PC-3 (cell line): ENCODE measurements around the gene ATOH8.

Experiments used
- EZH2phosphoT487 ChIP-seq: fragments of 300-600 bp; sonication (generic); IDR thresholded peaks from 2 replicates; pipeline ENCODE4 v1.6.1; 2018; ENCODE audit warnings: mild to moderate bottlenecking, antibody characterized with exemption, low read length, borderline replicate concordance
- TF ChIP-seq, protein P1 (sequence below): fragments of 300-600 bp; sonication (generic); conservative IDR thresholded peaks from 2 replicates; pipeline ENCODE4 v1.5.1; 2017; ENCODE audit warnings: antibody characterized with exemption, low read depth, mild to moderate bottlenecking, low read length

DNA sequence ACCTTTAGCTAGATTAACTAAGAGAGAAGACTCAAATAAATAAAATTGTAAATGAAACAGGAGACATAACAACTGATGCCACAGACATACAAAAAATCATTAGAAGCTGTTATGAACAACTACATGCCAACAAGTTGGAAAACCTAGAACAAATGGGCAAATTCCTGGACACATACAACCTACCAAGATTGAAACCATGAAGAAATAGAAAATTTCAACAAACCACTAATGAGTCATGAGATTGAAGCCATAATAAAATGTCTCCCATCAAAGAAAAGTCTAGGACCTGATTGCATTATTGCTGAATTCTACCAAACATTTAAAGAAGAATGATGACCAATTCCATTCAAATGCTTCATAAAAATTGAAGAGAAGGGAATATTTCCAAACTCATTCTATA lies 80.7 kb downstream of the ATOH8 start:
- TF ChIP-seq, protein P1, sequence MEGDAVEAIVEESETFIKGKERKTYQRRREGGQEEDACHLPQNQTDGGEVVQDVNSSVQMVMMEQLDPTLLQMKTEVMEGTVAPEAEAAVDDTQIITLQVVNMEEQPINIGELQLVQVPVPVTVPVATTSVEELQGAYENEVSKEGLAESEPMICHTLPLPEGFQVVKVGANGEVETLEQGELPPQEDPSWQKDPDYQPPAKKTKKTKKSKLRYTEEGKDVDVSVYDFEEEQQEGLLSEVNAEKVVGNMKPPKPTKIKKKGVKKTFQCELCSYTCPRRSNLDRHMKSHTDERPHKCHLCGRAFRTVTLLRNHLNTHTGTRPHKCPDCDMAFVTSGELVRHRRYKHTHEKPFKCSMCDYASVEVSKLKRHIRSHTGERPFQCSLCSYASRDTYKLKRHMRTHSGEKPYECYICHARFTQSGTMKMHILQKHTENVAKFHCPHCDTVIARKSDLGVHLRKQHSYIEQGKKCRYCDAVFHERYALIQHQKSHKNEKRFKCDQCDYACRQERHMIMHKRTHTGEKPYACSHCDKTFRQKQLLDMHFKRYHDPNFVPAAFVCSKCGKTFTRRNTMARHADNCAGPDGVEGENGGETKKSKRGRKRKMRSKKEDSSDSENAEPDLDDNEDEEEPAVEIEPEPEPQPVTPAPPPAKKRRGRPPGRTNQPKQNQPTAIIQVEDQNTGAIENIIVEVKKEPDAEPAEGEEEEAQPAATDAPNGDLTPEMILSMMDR, result no peak
- no peak for TF ChIP-seq EZH2phosphoT487
